Measurements from ENCODE around the gene OSBPL1A.

DNA sequence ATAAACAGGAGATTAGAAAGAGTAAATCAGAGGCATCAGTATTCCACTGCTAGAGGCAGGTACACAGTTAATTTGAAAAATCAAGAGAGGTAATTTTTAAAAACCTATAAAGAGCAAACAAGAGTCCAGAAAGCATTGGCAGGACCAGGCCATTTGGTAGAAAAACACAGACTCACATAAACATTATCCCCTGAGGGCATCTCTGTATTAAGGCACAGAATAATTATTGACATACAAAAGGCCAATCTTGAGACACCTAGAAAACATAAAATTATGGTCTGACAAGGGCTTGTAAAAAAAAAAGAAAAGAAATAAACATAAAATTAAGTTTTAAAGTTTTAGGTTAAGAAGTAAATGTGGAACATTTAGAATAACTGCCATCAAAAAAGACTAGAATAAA is 120.6 kb downstream of the OSBPL1A start:
- TF ChIP-seq, protein P1, sequence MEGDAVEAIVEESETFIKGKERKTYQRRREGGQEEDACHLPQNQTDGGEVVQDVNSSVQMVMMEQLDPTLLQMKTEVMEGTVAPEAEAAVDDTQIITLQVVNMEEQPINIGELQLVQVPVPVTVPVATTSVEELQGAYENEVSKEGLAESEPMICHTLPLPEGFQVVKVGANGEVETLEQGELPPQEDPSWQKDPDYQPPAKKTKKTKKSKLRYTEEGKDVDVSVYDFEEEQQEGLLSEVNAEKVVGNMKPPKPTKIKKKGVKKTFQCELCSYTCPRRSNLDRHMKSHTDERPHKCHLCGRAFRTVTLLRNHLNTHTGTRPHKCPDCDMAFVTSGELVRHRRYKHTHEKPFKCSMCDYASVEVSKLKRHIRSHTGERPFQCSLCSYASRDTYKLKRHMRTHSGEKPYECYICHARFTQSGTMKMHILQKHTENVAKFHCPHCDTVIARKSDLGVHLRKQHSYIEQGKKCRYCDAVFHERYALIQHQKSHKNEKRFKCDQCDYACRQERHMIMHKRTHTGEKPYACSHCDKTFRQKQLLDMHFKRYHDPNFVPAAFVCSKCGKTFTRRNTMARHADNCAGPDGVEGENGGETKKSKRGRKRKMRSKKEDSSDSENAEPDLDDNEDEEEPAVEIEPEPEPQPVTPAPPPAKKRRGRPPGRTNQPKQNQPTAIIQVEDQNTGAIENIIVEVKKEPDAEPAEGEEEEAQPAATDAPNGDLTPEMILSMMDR (IDR thresholded peaks at IDR 0.05): no peak
- TF ChIP-seq POLR2A (IDR thresholded peaks at IDR 0.05): no peak
